Measurements from ENCODE around the gene ABCC1.
"Not testable (repeated sequence)": the region's sequence is repeated elsewhere in the genome, so short reads cannot be mapped to it uniquely, and the experiment has no call there.

ABCC1 gene

DNA sequence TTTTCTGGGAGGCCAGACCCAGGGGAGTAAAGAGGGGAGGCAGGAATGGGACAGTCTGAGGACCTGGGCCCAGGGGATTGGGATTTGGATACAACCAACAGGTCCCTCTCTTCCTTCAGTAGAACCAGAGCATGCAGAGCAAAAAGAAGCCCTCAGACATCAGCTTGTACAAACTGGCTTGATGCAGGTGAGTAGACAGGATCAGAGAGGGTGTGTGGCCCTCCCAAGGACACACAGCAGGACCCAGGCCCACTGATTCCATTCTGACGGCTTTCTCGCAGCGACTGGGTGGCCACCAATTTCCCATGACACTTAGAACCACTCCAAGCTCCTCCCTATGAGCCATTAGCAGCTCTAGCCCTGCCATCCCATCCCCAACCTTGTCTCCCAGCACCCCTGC is 210.2 kb downstream of the ABCC1 start:
- H3K4me3 ChIP-seq (ENCODE audit: low read depth, low read length) = no peak overlapping the region
- no peak for TF ChIP-seq CTCF (IDR thresholded peaks at IDR 0.05; ENCODE audit: low read depth, low read length)

DNA sequence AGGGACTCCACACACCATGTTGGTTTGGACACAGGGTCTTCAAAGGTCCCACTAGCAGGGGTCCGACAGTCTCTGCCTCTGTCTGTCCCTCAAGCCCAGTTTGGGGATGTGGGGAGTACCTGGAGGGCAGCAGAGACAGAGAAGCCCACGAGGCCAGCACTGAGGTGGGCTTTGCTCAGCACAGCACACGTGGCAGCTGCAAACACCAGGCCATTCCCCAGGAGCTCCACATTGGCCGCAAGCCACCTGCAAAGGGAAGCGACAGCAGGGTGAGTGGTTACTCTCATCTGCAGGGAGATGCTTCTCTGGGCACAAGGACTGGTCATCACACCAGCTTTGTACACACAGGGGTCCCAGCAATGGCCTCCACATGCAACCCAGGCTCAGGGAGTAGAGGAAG is 211.9 kb downstream of the ABCC1 start:
- no peak for TF ChIP-seq CTCF (IDR thresholded peaks at IDR 0.05; ENCODE audit: low read depth, low read length)
- no peak overlapping the region for H3K4me3 ChIP-seq (ENCODE audit: low read depth, low read length)

DNA sequence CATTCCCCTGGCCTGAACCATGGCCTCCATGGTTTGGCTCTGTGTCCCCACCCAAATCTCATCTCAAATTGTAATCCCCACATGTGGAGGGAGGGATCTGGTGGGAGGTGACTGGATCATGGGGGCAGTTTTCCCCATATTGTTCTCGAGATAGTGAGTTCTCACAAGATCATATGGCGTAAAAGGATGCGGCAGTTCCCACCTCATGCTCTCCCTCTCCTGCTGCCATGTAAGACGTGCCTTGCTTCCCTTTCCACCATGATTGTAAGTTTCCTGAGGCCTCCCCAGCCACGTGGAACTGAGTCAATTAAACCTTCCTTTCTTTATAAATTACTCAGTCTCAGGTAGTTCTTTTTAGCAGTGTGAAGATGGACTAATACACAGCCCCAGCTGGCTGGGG is 212.4 kb downstream of the ABCC1 start:
- H3K4me3 ChIP-seq (ENCODE audit: low read depth, low read length) = not testable (repeated sequence)

DNA sequence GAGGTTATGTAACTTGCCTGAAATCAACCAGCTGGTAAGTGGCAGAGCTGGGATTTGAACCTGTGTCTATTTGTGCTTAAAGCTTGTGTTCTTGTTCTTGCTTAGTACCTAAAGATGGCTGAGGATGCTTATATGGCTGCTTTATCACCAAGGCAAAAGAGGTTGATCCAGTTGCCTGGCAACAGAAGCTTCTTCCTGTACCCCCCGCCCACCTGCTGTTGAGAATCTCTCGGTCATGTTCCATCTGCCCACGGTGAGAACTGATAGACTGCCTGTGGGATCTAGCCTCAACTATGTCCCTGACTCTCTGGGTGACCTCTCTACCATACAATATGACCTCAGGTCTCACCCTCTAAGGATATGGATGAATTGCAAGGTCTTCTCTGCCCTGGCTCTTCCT is 213.2 kb downstream of the ABCC1 start:
- no peak for TF ChIP-seq CTCF (IDR thresholded peaks at IDR 0.05; ENCODE audit: low read depth, low read length)

DNA sequence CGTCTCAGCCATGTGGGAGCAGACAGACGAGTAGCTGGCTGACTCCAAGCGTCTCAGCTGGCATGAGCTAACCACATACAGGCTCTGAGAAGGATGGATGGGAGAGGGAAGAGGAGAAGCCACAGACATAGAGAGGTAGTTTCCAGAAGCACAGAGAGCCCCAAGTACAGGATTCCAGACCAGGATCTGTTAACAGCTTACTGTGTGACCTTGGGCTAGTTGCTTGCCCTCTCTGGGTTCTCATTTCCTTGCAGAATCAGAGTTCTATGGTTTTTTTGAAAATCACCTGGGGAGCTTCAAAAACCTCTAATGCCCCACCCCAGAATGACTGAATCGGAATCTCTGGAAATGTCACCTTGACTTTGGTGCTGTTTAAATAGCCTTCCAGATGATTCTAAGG is 213.7 kb downstream of the ABCC1 start:
- H3K4me3 ChIP-seq (ENCODE audit: low read depth, low read length) = no peak overlapping the region
- TF ChIP-seq CTCF (IDR thresholded peaks at IDR 0.05; ENCODE audit: low read depth, low read length) = no peak

More for the DNA sequence above, 213.2 kb downstream of the ABCC1 start:
- H3K4me3 ChIP-seq (ENCODE audit: low read depth, low read length) = no peak overlapping the region

- no peak for TF ChIP-seq CTCF (IDR thresholded peaks at IDR 0.05; ENCODE audit: low read depth, low read length)
- H3K4me3 ChIP-seq (ENCODE audit: low read depth, low read length) = no peak overlapping the region
Observed at GRCh38 chr16:16163571-16163970, 214.2 kb downstream of the ABCC1 start.

GRCh38 chr16:16164243-16164642 is 214.8 kb downstream of the ABCC1 start:
- TF ChIP-seq CTCF (IDR thresholded peaks at IDR 0.05; ENCODE audit: low read depth, low read length) = no peak

GRCh38 chr16:16166085-16166484 is 216.7 kb downstream of the ABCC1 start:
- TF ChIP-seq CTCF (IDR thresholded peaks at IDR 0.05; ENCODE audit: low read depth, low read length) = no peak
- no peak overlapping the region for H3K4me3 ChIP-seq (ENCODE audit: low read depth, low read length)

More at GRCh38 chr16:16164243-16164642, 214.8 kb downstream of the ABCC1 start:
- H3K4me3 ChIP-seq (ENCODE audit: low read depth, low read length) = no peak overlapping the region

All from WI38 (cell line).